ENCODE measurements around the gene ILK.

The ILK gene

GRCh38 chr11:6561288-6561687, 42.3 kb upstream of the ILK start:
- TF ChIP-seq, protein P1, sequence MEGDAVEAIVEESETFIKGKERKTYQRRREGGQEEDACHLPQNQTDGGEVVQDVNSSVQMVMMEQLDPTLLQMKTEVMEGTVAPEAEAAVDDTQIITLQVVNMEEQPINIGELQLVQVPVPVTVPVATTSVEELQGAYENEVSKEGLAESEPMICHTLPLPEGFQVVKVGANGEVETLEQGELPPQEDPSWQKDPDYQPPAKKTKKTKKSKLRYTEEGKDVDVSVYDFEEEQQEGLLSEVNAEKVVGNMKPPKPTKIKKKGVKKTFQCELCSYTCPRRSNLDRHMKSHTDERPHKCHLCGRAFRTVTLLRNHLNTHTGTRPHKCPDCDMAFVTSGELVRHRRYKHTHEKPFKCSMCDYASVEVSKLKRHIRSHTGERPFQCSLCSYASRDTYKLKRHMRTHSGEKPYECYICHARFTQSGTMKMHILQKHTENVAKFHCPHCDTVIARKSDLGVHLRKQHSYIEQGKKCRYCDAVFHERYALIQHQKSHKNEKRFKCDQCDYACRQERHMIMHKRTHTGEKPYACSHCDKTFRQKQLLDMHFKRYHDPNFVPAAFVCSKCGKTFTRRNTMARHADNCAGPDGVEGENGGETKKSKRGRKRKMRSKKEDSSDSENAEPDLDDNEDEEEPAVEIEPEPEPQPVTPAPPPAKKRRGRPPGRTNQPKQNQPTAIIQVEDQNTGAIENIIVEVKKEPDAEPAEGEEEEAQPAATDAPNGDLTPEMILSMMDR (IDR thresholded peaks at IDR 0.05; ENCODE audit: insufficient read depth, missing control alignments) = no peak
- FAIRE-seq = no peak
- no peak for DNase-seq (ENCODE audit: insufficient read length, low spot score)

GRCh38 chr11:6563121-6563619, 40.4 kb upstream of the ILK start:
- no peak for FAIRE-seq
- DNase-seq (ENCODE audit: insufficient read length, low spot score) = no peak
- TF ChIP-seq, protein P1 (IDR thresholded peaks at IDR 0.05; ENCODE audit: insufficient read depth, missing control alignments) = no peak

- TF ChIP-seq, protein P1 (IDR thresholded peaks at IDR 0.05; ENCODE audit: insufficient read depth, missing control alignments) = no peak
- no peak for DNase-seq (ENCODE audit: insufficient read length, low spot score)
- FAIRE-seq = no peak
Observed at GRCh38 chr11:6563667-6564066, 39.9 kb upstream of the ILK start.

DNA sequence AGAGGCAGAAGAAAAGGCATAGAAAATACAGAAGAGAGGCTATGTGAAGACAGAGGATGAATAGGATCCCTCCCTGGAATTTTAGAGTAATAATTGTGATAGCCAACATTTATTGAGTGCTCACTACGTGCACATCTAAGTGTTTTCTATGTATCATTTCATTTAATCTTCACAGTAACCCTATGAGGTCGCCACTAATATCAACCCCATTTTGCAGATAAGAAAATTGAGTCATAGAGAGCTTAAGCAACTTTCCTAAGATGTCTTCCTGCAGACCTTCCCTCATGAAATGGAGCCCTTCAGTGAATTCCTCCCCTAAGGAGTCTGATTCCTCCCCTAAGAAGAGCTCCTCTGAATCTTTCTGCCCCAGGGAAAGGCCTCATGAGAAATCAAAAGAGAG, 38.2 kb upstream of the ILK start:
- TF ChIP-seq, protein P1 (IDR thresholded peaks at IDR 0.05; ENCODE audit: insufficient read depth, missing control alignments) = no peak
- no peak for FAIRE-seq
- DNase-seq (ENCODE audit: insufficient read length, low spot score) = no peak

DNA sequence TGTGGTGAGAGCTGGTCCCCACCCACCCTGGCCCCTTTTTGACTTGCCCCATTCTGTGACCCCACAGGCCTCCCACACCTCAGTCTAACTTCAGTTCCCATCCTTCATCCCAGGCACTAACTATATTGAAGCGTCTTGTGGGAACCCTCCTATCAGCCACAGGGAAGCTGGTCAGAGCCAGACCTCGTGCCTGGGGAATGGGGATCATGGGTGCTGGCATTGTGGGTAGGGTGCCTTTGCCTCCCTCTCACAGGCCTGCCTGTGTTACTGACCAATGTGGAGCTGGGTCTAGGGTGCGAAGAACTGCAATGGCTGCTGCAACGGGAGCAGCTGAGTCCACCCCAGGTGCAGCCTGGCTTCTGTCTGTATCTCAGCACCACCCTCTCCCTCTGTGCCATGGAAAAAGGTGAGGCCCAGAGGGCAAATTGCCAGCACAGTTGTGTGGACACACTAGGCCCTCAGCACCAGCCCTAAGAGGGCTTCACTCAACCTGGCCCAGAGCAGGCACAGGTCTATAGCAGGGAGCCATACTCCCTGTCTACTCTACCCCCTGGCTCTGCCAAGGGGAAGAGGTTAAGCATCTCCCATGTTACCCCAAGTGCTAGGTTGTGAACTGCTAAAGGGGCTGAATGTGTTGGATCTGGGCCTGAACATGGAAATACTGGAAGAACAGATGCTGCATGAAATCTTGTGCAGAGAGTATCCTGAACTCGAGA, 37.4 kb upstream of the ILK start:
- TF ChIP-seq, protein P1 (IDR thresholded peaks at IDR 0.05; ENCODE audit: insufficient read depth, missing control alignments) = no peak
- FAIRE-seq (no peak), DNase-seq (ENCODE audit: insufficient read length, low spot score) (no peak)

- no peak for DNase-seq (ENCODE audit: insufficient read length, low spot score)
- no peak for FAIRE-seq
- TF ChIP-seq, protein P1 (IDR thresholded peaks at IDR 0.05; ENCODE audit: insufficient read depth, missing control alignments) = no peak
Observed at GRCh38 chr11:6566704-6567370, 36.7 kb upstream of the ILK start.

DNA sequence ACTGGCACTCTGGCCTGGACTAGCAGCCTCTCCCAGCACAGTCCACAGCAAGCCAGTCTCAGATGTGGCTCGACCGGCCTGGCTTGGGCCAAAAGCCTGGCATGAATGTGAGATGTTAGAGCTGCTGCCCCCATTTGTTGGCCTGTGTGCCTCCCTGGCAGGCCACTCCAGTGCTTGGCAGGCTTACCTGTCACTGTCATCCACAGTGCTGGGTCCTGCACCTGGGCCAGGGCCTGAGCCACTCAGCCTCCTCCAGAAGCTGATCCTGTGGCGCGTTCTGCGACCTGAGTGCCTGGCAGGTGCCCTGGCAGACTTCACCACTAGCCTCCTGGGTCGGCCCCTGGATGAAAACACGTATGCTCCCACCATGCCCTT, 36.2 kb upstream of the ILK start:
- no peak for FAIRE-seq
- TF ChIP-seq, protein P1 (IDR thresholded peaks at IDR 0.05; ENCODE audit: insufficient read depth, missing control alignments) = no peak
- DNase-seq (ENCODE audit: insufficient read length, low spot score) = no peak

Measured in D721Med (cell line).